Measurements from ENCODE around the gene LRIG1. TPM values are rescaled to one million over a fixed set of nuclear protein-coding genes. Genes with fewer than 3 reads are reported as not detected.
A peak's percentile ranks its signal among the peaks of the same experiment; 100 is the strongest.

Gene LRIG1
- polyA plus RNA-seq, 4 donors = 3.5 to 41.0 (median 21.9) TPM

GRCh38 chr3:66392966-66393332 lies 107.9 kb downstream of the LRIG1 start:
- no peak for FAIRE-seq
- 88 to 91% (median 90%) methylated on average over 2 of the region's 2 CpGs for WGBS, 3 donors
- no peaks in the 10 kb centered on the region for H3K9me3 ChIP-seq (ENCODE audit: control insufficient read depth in 2 of 2, insufficient read depth in 1 of 2, low read depth in 1 of 2, low read length in 1 of 2)
- H3K36me3 ChIP-seq (ENCODE audit: control insufficient read depth in 3 of 3, insufficient read depth in 2 of 3, low read depth in 1 of 3, low read length in 3 of 3) = peaks cover 2 to 51% (median 15%) of the 10 kb centered on the region in 3 donors
- no peak overlapping the region for H3K4me3 ChIP-seq (ENCODE audit: low read depth in 1 of 3, low read length in 3 of 3)
- H3K27me3 ChIP-seq (ENCODE audit: control insufficient read depth in 3 of 3, insufficient read depth in 3 of 3, low read length in 3 of 3) = no peaks in the 10 kb centered on the region
- DNase-seq = no peak
- no peak overlapping the region for H3K27ac ChIP-seq (ENCODE audit: low read depth in 1 of 3, low read length in 2 of 3)
- no peaks in the 10 kb centered on the region for H3K4me1 ChIP-seq (ENCODE audit: control insufficient read depth in 3 of 3, insufficient read depth in 2 of 3, low read depth in 1 of 3, low read length in 2 of 3)

DNA sequence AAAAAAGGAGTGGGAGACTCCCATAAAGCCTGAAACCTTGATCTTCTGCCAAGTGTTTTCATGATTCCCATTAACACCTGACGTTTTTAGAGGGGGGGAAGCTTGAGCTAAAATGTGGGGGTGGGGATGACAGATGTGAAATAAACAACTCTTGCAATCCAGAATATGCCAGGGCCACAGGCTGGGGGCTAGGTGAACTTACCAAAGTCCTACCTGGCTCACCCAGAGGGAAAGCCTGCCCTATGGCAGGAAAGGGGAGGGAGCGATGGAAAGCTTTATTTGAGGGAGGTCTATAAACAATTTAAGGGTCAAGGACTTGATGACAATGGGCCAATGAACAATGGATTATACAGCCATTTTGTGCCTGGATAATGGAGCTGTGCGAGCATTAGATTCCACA lies 108.3 kb downstream of the LRIG1 start:
- DNase-seq = no peak
- no peaks in the 10 kb centered on the region for H3K4me1 ChIP-seq (ENCODE audit: control insufficient read depth in 3 of 3, insufficient read depth in 2 of 3, low read depth in 1 of 3, low read length in 2 of 3)
- no peaks in the 10 kb centered on the region for H3K9me3 ChIP-seq (ENCODE audit: control insufficient read depth in 2 of 2, insufficient read depth in 1 of 2, low read depth in 1 of 2, low read length in 1 of 2)
- 71 to 80% (median 72%) methylated on average over 3 of the region's 3 CpGs for WGBS, 3 donors
- H3K36me3 ChIP-seq (ENCODE audit: control insufficient read depth in 3 of 3, insufficient read depth in 2 of 3, low read depth in 1 of 3, low read length in 3 of 3) = peaks cover 2 to 48% (median 15%) of the 10 kb centered on the region in 3 donors
- H3K27me3 ChIP-seq (ENCODE audit: control insufficient read depth in 3 of 3, insufficient read depth in 3 of 3, low read length in 3 of 3) = no peaks in the 10 kb centered on the region
- no peak for FAIRE-seq
- no peak overlapping the region for H3K27ac ChIP-seq (ENCODE audit: low read depth in 1 of 3, low read length in 2 of 3)
- H3K4me3 ChIP-seq (ENCODE audit: low read depth in 1 of 3, low read length in 3 of 3) = no peak overlapping the region

DNA sequence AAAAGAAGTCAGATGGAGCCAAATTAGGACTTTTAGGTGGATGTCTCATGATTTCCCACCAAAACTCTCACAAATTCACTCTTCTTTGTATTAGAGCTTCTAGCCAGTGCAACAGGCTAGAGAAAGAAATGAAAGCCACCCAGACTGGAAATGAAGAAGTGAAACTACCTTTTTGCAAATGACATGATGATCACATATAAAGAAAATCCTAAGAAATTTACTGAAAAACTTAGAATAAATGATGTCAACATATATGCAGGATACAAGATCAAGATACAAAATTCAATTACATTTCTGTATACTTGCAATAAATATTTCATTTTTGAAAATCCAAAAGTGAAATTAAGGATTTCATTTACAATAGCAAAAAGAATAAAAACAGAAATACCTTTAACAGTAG lies 110.8 kb downstream of the LRIG1 start:
- no peak for DNase-seq
- H3K9me3 ChIP-seq (ENCODE audit: control insufficient read depth in 2 of 2, insufficient read depth in 1 of 2, low read depth in 1 of 2, low read length in 1 of 2) = peaks cover 0 to 12% of the 10 kb centered on the region in 2 donors
- FAIRE-seq = peak; percentile 85
- no peaks in the 10 kb centered on the region for H3K27me3 ChIP-seq (ENCODE audit: control insufficient read depth in 3 of 3, insufficient read depth in 3 of 3, low read length in 3 of 3)
- H3K4me3 ChIP-seq (ENCODE audit: low read depth in 1 of 3, low read length in 3 of 3) = no peak overlapping the region
- H3K27ac ChIP-seq (ENCODE audit: low read depth in 1 of 3, low read length in 2 of 3) = no peak overlapping the region
- H3K36me3 ChIP-seq (ENCODE audit: control insufficient read depth in 3 of 3, insufficient read depth in 2 of 3, low read depth in 1 of 3, low read length in 3 of 3) = peaks cover 10 to 46% (median 12%) of the 10 kb centered on the region in 3 donors
- no peaks in the 10 kb centered on the region for H3K4me1 ChIP-seq (ENCODE audit: control insufficient read depth in 3 of 3, insufficient read depth in 2 of 3, low read depth in 1 of 3, low read length in 2 of 3)

- no peaks in the 10 kb centered on the region for H3K27me3 ChIP-seq (ENCODE audit: control insufficient read depth in 3 of 3, insufficient read depth in 3 of 3, low read length in 3 of 3)
- peaks cover 0 to 13% of the 10 kb centered on the region in 2 donors for H3K9me3 ChIP-seq (ENCODE audit: control insufficient read depth in 2 of 2, insufficient read depth in 1 of 2, low read depth in 1 of 2, low read length in 1 of 2)
- no peak overlapping the region for H3K4me3 ChIP-seq (ENCODE audit: low read depth in 1 of 3, low read length in 3 of 3)
- DNase-seq (no peak), FAIRE-seq (no peak)
- H3K36me3 ChIP-seq (ENCODE audit: control insufficient read depth in 3 of 3, insufficient read depth in 2 of 3, low read depth in 1 of 3, low read length in 3 of 3) = peaks cover 15 to 51% (median 30%) of the 10 kb centered on the region in 3 donors
- no peak overlapping the region for H3K27ac ChIP-seq (ENCODE audit: low read depth in 1 of 3, low read length in 2 of 3)
- WGBS, 3 donors = 78 to 91% (median 84%) methylated on average over 7 of the region's 7 CpGs
- H3K4me1 ChIP-seq (ENCODE audit: control insufficient read depth in 3 of 3, insufficient read depth in 2 of 3, low read depth in 1 of 3, low read length in 2 of 3) = no peaks in the 10 kb centered on the region
Observed at GRCh38 chr3:66386925-66387650, 113.7 kb downstream of the LRIG1 start.

DNA sequence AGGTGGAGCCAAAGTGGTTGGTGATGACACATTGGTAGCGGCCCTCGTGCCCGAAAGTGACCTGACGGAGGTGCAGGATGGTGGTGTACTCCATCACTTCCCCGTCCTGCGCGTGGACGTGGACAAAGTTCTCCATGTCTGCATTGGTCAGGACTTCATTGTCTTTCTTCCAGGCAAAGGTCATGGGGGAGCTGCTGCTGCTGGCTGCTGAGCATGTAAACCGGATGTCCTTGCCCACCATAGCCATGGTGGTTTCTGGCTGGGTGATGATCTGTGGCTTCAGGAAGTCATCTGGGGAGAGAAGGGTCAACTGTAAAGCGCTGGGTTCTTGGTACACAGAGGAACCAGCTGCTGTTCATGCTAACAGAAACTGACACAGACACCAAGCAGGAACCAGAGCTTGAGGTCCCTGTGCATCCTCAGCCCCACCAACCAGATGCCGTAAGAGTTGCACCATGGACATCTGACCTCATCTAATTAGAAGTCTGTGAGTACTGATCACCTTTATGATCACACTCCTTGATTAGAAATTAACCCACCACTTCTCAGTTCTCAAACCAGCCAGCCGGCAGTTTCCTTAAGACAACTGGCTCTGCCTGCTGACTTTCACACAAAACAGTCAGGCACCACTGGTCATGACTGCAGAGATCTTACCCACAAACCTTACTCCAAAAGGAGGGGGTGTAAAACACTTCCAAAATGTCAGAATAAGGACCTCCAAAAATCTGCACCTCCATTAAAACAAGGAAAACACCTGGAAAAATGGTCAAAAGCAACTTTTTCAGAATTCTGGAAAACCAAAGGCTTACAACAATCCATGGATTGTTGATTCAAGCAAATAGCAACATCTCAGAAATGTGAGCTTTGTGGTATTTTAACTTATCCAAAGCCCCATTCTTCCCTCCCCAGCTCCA lies 114.6 kb downstream of the LRIG1 start:
- H3K4me1 ChIP-seq (ENCODE audit: control insufficient read depth in 3 of 3, insufficient read depth in 2 of 3, low read depth in 1 of 3, low read length in 2 of 3) = no peaks in the 10 kb centered on the region
- H3K27ac ChIP-seq (ENCODE audit: low read depth in 1 of 3, low read length in 2 of 3) = no peak overlapping the region
- WGBS, 3 donors = 92 to 97% (median 96%) methylated on average over 12 of the region's 12 CpGs

GRCh38 chr3:66385066-66385465 lies 115.8 kb downstream of the LRIG1 start:
- no peaks in the 10 kb centered on the region for H3K27me3 ChIP-seq (ENCODE audit: control insufficient read depth in 3 of 3, insufficient read depth in 3 of 3, low read length in 3 of 3)
- H3K36me3 ChIP-seq (ENCODE audit: control insufficient read depth in 3 of 3, insufficient read depth in 2 of 3, low read depth in 1 of 3, low read length in 3 of 3) = peaks cover 18 to 68% (median 47%) of the 10 kb centered on the region in 3 donors
- peaks cover 0 to 13% of the 10 kb centered on the region in 2 donors for H3K9me3 ChIP-seq (ENCODE audit: control insufficient read depth in 2 of 2, insufficient read depth in 1 of 2, low read depth in 1 of 2, low read length in 1 of 2)
- no peak for DNase-seq
- no peak for FAIRE-seq
- no peak overlapping the region for H3K27ac ChIP-seq (ENCODE audit: low read depth in 1 of 3, low read length in 2 of 3)
- H3K4me3 ChIP-seq (ENCODE audit: low read depth in 1 of 3, low read length in 3 of 3) = no peak overlapping the region
- no peaks in the 10 kb centered on the region for H3K4me1 ChIP-seq (ENCODE audit: control insufficient read depth in 3 of 3, insufficient read depth in 2 of 3, low read depth in 1 of 3, low read length in 2 of 3)

More for the DNA sequence above, 114.6 kb downstream of the LRIG1 start:
- H3K9me3 ChIP-seq (ENCODE audit: control insufficient read depth in 2 of 2, insufficient read depth in 1 of 2, low read depth in 1 of 2, low read length in 1 of 2) = peaks cover 0 to 13% of the 10 kb centered on the region in 2 donors
- no peak for FAIRE-seq
- peaks cover 15 to 59% (median 36%) of the 10 kb centered on the region in 3 donors for H3K36me3 ChIP-seq (ENCODE audit: control insufficient read depth in 3 of 3, insufficient read depth in 2 of 3, low read depth in 1 of 3, low read length in 3 of 3)
- DNase-seq = no peak
- H3K27me3 ChIP-seq (ENCODE audit: control insufficient read depth in 3 of 3, insufficient read depth in 3 of 3, low read length in 3 of 3) = no peaks in the 10 kb centered on the region
- no peak overlapping the region for H3K4me3 ChIP-seq (ENCODE audit: low read depth in 1 of 3, low read length in 3 of 3)

DNA sequence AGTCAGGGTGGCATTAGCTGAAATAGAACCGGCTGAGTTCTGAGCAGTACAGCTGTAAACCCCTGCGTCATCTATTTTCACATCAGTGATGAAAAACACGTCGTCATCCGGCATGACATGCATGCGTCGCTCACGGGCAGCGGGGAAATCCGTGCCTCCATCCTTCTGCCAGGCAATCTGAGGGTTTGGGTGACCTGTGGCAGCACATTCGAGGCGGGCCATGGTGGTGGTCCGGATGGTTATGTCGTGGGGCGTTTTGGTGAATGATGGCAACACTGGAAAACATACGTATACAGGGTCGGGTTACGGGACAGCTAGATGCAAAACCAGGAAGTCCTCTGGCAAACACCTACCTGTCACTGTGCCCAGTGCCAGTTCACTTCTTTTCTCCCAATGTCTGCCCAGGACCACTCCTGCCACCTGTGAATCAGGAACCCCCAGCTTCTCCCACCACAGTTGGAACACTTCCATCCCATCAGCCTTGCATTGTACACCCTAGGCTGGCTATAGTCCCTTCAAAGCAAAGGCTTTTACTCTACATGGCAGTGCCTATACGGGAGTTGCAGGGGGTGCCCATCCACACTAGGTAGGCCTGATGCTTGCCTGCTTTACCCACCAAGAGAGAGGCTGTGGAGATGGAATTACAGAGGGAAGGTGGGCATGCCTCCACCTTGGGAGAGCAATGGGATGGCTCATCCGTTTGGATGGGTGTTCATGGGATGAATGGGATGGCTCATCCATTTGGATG lies 116.7 kb downstream of the LRIG1 start:
- no peaks in the 10 kb centered on the region for H3K27me3 ChIP-seq (ENCODE audit: control insufficient read depth in 3 of 3, insufficient read depth in 3 of 3, low read length in 3 of 3)
- peaks cover 22 to 74% (median 54%) of the 10 kb centered on the region in 3 donors for H3K36me3 ChIP-seq (ENCODE audit: control insufficient read depth in 3 of 3, insufficient read depth in 2 of 3, low read depth in 1 of 3, low read length in 3 of 3)
- FAIRE-seq (no peak), DNase-seq (no peak)
- no peak overlapping the region for H3K4me3 ChIP-seq (ENCODE audit: low read depth in 1 of 3, low read length in 3 of 3)
- H3K4me1 ChIP-seq (ENCODE audit: control insufficient read depth in 3 of 3, insufficient read depth in 2 of 3, low read depth in 1 of 3, low read length in 2 of 3) = no peaks in the 10 kb centered on the region
- H3K27ac ChIP-seq (ENCODE audit: low read depth in 1 of 3, low read length in 2 of 3) = no peak overlapping the region
- peaks cover 0 to 13% of the 10 kb centered on the region in 2 donors for H3K9me3 ChIP-seq (ENCODE audit: control insufficient read depth in 2 of 2, insufficient read depth in 1 of 2, low read depth in 1 of 2, low read length in 1 of 2)
- 93 to 96% (median 93%) methylated on average over 20 of the region's 20 CpGs for WGBS, 3 donors

DNA sequence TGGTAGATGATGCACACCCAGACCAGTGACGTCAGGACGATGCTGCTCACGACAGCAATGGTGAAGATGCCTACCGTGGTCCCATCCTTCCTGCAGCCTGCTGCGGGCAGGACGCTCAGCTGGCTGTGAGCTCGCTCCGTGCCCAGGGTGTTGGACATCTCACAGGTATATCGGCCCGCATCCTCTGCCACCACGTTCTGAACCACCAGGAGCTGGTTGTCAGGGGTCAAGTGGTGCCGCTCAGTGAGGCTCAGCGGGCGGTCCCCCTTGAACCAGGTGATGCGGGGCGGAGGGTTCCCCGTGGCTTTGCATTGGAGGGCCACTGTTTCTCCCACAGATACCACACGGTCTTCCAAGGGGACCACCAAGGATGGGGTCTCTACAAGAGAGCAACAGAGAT lies 117.8 kb downstream of the LRIG1 start:
- H3K36me3 ChIP-seq (ENCODE audit: control insufficient read depth in 3 of 3, insufficient read depth in 2 of 3, low read depth in 1 of 3, low read length in 3 of 3) = peaks cover 25 to 80% (median 59%) of the 10 kb centered on the region in 3 donors
- H3K27me3 ChIP-seq (ENCODE audit: control insufficient read depth in 3 of 3, insufficient read depth in 3 of 3, low read length in 3 of 3) = no peaks in the 10 kb centered on the region
- no peak overlapping the region for H3K4me3 ChIP-seq (ENCODE audit: low read depth in 1 of 3, low read length in 3 of 3)
- no peak overlapping the region for H3K27ac ChIP-seq (ENCODE audit: low read depth in 1 of 3, low read length in 2 of 3)
- DNase-seq (no peak), FAIRE-seq (no peak)
- no peaks in the 10 kb centered on the region for H3K4me1 ChIP-seq (ENCODE audit: control insufficient read depth in 3 of 3, insufficient read depth in 2 of 3, low read depth in 1 of 3, low read length in 2 of 3)
- 90 to 94% (median 93%) methylated on average over 18 of the region's 18 CpGs for WGBS, 3 donors
- H3K9me3 ChIP-seq (ENCODE audit: control insufficient read depth in 2 of 2, insufficient read depth in 1 of 2, low read depth in 1 of 2, low read length in 1 of 2) = peaks cover 0 to 13% of the 10 kb centered on the region in 2 donors

All from small intestine (tissue), 7 donors.